Testis (tissue), 5 donors: Measurements from ENCODE around the gene SLC12A9. TPM values are rescaled to one million over a fixed set of nuclear protein-coding genes. Genes with fewer than 3 reads are reported as not detected.
A peak's percentile ranks its signal among the peaks of the same experiment; 100 is the strongest.

Experiments used
- DNase-seq: peaks from one replicate; pipeline ENCODE4 v3.0.0-alpha.2; 2019
- H3K27ac ChIP-seq, 2 donors: fragments of 200-600 bp; sonication (generic); one replicate each; pipeline ENCODE4 v1.5.1; 2019
- H3K27me3 ChIP-seq: fragments of 200-600 bp; sonication (generic); one replicate; pipeline ENCODE4 v1.5.1; 2019
- H3K36me3 ChIP-seq: fragments of 200-600 bp; sonication (generic); one replicate; pipeline ENCODE4 v1.5.1; 2017; ENCODE audit warnings: low read depth; ENCODE audit errors: missing control alignments
- H3K4me1 ChIP-seq: fragments of 200-600 bp; sonication (generic); one replicate; pipeline ENCODE4 v1.5.1; 2019
- H3K4me3 ChIP-seq, 2 donors: fragments of 200-600 bp; sonication (generic); one replicate each; pipeline ENCODE4 v1.5.1; 2017 to 2019
- H3K9me3 ChIP-seq: fragments of 200-600 bp; sonication (generic); one replicate; pipeline ENCODE4 v1.5.1; 2017
- CTCF ChIP-seq, 3 experiments: fragments of 450-650 bp in 2 of 3; fragments of 200-600 bp in 1 of 3; sonication (generic) in 1 of 3; IDR thresholded peaks; one replicate each; pipeline ENCODE4 v1.5.1; 2016 to 2019; ENCODE audit warnings: antibody characterized with exemption in 3 of 3, mild to moderate bottlenecking in 2 of 3, moderate library complexity in 1 of 3
- POLR2A ChIP-seq: fragments of 450-650 bp; IDR thresholded peaks from one replicate; pipeline ENCODE4 v1.6.1; 2017; ENCODE audit warnings: antibody characterized with exemption, mild to moderate bottlenecking, moderate library complexity
- WGBS, 2 donors: methylation state at CpG; one replicate each; pipeline ENCODE4 v1.1.5; 2018; 5-methylcytosine and 5-hydroxymethylcytosine counted together
- intact Hi-C: fragments of 100-400 bp; cut with DNase I; formaldehyde crosslinking; loops from one replicate; pipeline ENCODE4 v1.15.1; 2023; ENCODE audit warnings: low total_unique reads
- long read RNA-seq, 2 donors: transcript quantifications; one replicate each; lab custom pipeline, GENCODE V29; 2026
- polyA plus RNA-seq: library from polyadenylated mRNA; stranded (reverse); fragments of 350-450 nt; fragmentation: Illumina TruSeq; extraction: RNeasy Lipid Tissue Mini Kit (QIAGEN cat#74804); gene quantifications from one replicate; pipeline ENCODE4 v1.2.3, GENCODE V29; 2014; ENCODE audit warnings: low read depth, low replicate concordance; ENCODE audit not compliant: insufficient read depth
- total RNA-seq, 2 donors: library from RNA; depleted of rRNA; stranded (reverse); fragments of >200 nt; gene quantifications; one replicate each; pipeline ENCODE4 v1.2.3, GENCODE V29; 2016

The SLC12A9 gene, protein sequence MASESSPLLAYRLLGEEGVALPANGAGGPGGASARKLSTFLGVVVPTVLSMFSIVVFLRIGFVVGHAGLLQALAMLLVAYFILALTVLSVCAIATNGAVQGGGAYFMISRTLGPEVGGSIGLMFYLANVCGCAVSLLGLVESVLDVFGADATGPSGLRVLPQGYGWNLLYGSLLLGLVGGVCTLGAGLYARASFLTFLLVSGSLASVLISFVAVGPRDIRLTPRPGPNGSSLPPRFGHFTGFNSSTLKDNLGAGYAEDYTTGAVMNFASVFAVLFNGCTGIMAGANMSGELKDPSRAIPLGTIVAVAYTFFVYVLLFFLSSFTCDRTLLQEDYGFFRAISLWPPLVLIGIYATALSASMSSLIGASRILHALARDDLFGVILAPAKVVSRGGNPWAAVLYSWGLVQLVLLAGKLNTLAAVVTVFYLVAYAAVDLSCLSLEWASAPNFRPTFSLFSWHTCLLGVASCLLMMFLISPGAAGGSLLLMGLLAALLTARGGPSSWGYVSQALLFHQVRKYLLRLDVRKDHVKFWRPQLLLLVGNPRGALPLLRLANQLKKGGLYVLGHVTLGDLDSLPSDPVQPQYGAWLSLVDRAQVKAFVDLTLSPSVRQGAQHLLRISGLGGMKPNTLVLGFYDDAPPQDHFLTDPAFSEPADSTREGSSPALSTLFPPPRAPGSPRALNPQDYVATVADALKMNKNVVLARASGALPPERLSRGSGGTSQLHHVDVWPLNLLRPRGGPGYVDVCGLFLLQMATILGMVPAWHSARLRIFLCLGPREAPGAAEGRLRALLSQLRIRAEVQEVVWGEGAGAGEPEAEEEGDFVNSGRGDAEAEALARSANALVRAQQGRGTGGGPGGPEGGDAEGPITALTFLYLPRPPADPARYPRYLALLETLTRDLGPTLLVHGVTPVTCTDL
- total RNA-seq (10 to 100 TPM; 13.8 to 18.9 TPM), polyA plus RNA-seq (12.8 TPM)
- long read RNA-seq, donor 1, full-length matches to known transcripts: 2 of 2 reads
- long read RNA-seq, donor 1, partial matches to known transcripts: 0 of 2 reads
- long read RNA-seq, donor 1, other reads (novel, unspliced or antisense): 0 of 2 reads
- long read RNA-seq, donor 2, full-length matches to known transcripts: 1 of 1 reads
- long read RNA-seq, donor 2, partial matches to known transcripts: 0 of 1 reads
- long read RNA-seq, donor 2, other reads (novel, unspliced or antisense): 0 of 1 reads

DNA sequence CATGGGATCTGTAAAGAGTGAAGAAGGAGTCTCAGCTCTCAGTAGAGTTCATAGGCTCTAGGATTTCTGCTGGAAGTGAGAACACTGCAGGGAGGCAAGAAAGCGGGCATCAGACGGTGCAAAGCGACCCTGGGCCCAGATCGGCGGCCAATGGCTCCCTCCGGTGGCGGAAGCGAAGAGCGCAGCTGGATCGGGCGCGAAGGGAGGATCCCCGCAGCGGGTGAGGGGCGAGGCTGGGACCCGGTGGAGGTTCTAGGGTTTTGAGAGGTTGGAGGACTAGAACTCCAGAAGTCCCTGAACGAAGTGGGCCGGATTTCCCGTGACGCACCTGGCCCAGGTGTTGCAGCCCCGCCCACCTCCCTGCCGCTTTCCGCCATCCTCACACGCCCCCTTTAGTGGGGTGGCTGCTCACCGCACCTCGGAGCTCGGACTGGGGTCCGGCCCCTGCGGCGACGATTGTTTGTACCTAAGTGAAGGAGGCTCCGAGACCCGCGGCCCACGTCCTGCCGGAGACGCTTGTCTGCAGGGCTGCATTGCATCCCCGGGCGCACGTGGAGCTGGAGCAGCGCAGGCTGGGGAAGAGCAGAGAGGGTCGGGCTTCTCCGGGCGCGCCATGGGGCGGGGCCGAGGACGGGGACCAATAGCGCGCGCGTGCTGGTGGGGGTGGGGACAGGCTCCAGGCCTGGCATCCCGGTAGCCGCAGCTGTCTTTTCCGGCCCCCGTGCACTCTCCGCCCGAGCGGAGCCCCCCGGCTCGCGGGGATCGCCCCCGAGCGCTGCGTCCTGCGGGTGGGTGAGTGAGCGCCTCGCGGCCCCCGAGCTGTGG is at the start of gene SLC12A9:
TSS of gene SLC12A9 (plus strand) at position 666 of the 825 bp plus-strand sequence. CDS start 1,485 bp downstream, outside the sequence.
- H3K27ac ChIP-seq: peak within 1 kb of the TSS in 1 of 2 donors; percentile 47
- no peaks in the 10 kb centered on the region for H3K9me3 ChIP-seq
- intact Hi-C loops: loop anchor here (5.0 kb wide), 2 partner anchors 50 to 145 kb away; partner anchors contain the start of gene POP7
- no peaks in the 10 kb centered on the region for H3K27me3 ChIP-seq
- peaks cover 6% of the 10 kb centered on the region for H3K4me1 ChIP-seq
- TF ChIP-seq CTCF (IDR thresholded peaks at IDR 0.05): peak; percentile 83 to 89 (median 88)
- TF ChIP-seq POLR2A: no peak
- no peaks in the 10 kb centered on the region for H3K36me3 ChIP-seq
- H3K4me3 ChIP-seq: peak within 1 kb of the TSS; percentile 63 to 74
- 1% methylated on average over 18 to 65 of the region's 71 CpGs for WGBS, 2 donors
- DNase-seq: peak; percentile 91

DNA sequence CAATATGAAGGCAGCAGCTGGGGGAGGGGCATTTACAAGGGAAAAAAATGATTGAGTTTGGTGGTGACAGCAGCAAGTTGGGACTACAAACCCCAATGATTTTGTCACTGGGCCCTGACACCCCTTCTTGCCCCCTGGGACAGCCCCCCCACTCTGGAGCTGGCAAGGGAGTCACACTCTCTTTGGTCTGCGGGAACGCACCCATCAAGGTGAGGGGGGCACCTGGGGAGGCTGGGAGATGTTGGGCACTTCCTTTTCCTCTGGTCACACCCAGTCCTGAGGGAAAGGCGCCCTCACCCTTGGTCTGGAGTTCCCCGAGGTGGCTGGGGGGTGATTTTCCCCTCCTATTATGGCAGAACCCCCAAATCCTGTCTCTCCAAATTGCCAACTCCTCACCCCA is 49.6 kb upstream of the SLC12A9 start:
- H3K36me3 ChIP-seq: no peaks in the 10 kb centered on the region
- no peaks in the 10 kb centered on the region for H3K9me3 ChIP-seq
- H3K4me3 ChIP-seq: no peak overlapping the region
- intact Hi-C loops: loop anchor here (5.0 kb wide), 1 partner anchor 49 kb away; the partner anchor contains the start of gene SLC12A9
- WGBS, 2 donors: 66 to 82% methylated on average over 4 of the region's 4 CpGs
- DNase-seq: no peak
- peaks cover 46% of the 10 kb centered on the region for H3K4me1 ChIP-seq
- peak overlapping the region; percentile 83 to 86 for H3K27ac ChIP-seq
- H3K27me3 ChIP-seq: no peaks in the 10 kb centered on the region
- TF ChIP-seq CTCF (IDR thresholded peaks at IDR 0.05) (no peak), POLR2A (no peak)

DNA sequence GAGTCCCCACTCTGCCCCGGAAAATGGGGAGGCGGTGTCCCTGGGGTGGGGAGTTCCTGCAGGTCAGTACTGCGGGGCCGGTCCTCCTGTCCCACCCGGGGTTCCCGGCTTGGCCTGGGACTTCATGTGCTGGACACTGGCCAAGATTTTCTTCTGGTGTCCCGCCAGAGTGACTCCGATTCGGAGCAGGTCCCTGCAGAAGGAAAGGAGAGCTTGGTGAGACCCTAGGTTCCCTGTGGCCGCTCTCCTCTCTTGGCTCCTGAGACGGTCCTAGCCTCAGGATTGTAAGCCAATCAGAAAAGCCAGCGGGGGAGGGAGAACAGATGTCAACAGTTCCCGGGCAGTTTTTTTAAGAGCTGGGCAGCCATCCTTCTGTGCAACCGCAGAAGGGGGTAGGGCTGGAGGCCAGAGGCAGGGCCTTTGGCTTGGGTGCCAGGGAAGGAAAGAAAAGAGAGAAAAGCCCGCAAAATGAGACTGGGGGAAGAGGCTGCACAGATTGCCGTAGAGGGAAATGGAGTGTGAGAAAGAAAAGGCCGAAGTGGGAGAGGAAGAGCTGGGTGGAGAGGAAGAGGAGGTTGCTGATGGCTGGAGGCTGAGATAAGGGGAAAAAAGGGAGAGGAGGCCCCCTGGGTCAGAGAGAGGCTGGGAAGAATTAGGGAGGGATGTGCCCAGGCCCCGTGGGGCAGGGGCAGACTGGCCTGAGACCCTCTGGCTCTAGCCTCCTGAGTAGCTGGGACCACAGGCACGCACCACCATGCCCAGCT is 48.9 kb upstream of the SLC12A9 start:
- Histone ChIP-seq H3K9me3 (no peaks in the 10 kb centered on the region), H3K36me3 (no peaks in the 10 kb centered on the region), H3K27me3 (no peaks in the 10 kb centered on the region), H3K4me1 (peaks cover 47% of the 10 kb centered on the region), H3K4me3 (no peak overlapping the region), H3K27ac (peak overlapping the region; percentile 83 to 86)
- peak; percentile 96 for DNase-seq
- 28 to 49% methylated on average over 9 to 19 of the region's 19 CpGs for WGBS, 2 donors
- intact Hi-C loops: loop anchor here (5.0 kb wide), 1 partner anchor 49 kb away; the partner anchor contains the start of gene SLC12A9
- TF ChIP-seq POLR2A: no peak
- TF ChIP-seq CTCF (IDR thresholded peaks at IDR 0.05): no peak
